H1 (cell line): ENCODE data around the gene SHANK2. TPM values are rescaled to one million over a fixed set of nuclear protein-coding genes. Genes with fewer than 3 reads are reported as not detected.
A peak's percentile ranks its signal among the peaks of the same experiment; 100 is the strongest.

Experiments
- CTCF ChIA-PET: fragments of 300-600 bp; sonication (Branson Sonifier 250); formaldehyde crosslinking; loops from one replicate; lab custom pipeline; 2021; ENCODE audit not compliant: partially characterized antibody; lab: Charles Lee
- POLR2A ChIA-PET: fragments of 300-600 bp; sonication (Branson Sonifier 250); formaldehyde crosslinking; loops from one replicate; lab custom pipeline; 2021; ENCODE audit warnings: inconsistent platforms; ENCODE audit not compliant: partially characterized antibody; lab: Charles Lee
- DNase-seq, 2 experiments: peaks; one replicate each; pipeline versions ENCODE4 v3.0.0 to v3.0.0-alpha.2; 2010 to 2022; ENCODE audit warnings: low spot score in 2 of 2, low read depth in 1 of 2, mixed read lengths in 1 of 2
- FAIRE-seq: peaks from 2 replicates; lab custom pipeline; 2011; peaks lifted over from hg19 to GRCh38; lab: Jason Lieb, UNC
- H2AFZ ChIP-seq: 2 replicates; pipeline ENCODE4 v1.8.1; 2012; ENCODE audit warnings: low read length, inconsistent platforms
- H2AK5ac ChIP-seq: 2 replicates; pipeline ENCODE4 v1.6.1; 2013; ENCODE audit warnings: low read depth, low read length
- H2BK120ac ChIP-seq: replicated peaks from 2 replicates; pipeline ENCODE3; 2013; ENCODE audit warnings: low read depth, low read length, inconsistent platforms
- H2BK12ac ChIP-seq: 2 replicates; pipeline ENCODE4 v1.6.1; 2013; ENCODE audit warnings: low read depth, low read length
- H2BK15ac ChIP-seq: 2 replicates; pipeline ENCODE4 v1.6.1; 2013; ENCODE audit warnings: low read length
- H2BK20ac ChIP-seq: 2 replicates; pipeline ENCODE4 v1.6.1; 2013; ENCODE audit warnings: low read length
- H2BK5ac ChIP-seq: 2 replicates; pipeline ENCODE4 v1.6.1; 2013; ENCODE audit warnings: low read depth, low read length
- H3K14ac ChIP-seq: 2 replicates; pipeline ENCODE4 v1.6.1; 2013; ENCODE audit warnings: inconsistent platforms; ENCODE audit not compliant: insufficient read length
- H3K18ac ChIP-seq: 2 replicates; pipeline ENCODE4 v1.6.1; 2013; ENCODE audit warnings: low read length; ENCODE audit errors: extremely low read depth
- H3K23ac ChIP-seq: 2 replicates; pipeline ENCODE4 v1.6.1; 2013; ENCODE audit warnings: inconsistent platforms; ENCODE audit not compliant: insufficient read length
- H3K23me2 ChIP-seq: 2 replicates; pipeline ENCODE4 v1.6.1; 2013; ENCODE audit warnings: low read depth, low read length
- H3K27ac ChIP-seq: 2 replicates; pipeline ENCODE4 v1.6.1; 2011; ENCODE audit warnings: low read depth, low read length, inconsistent platforms
- H3K27me3 ChIP-seq, 4 experiments: replicated peaks in 1 of 4; 1 replicate in 1 of 4; 2 replicates in 3 of 4; pipeline versions ENCODE4 v1.6.1 to v1.8.1; 2011 to 2013; ENCODE audit warnings: low read length in 3 of 4, mild to moderate bottlenecking in 3 of 4, inconsistent platforms in 2 of 4, mixed read lengths in 2 of 4, moderate library complexity in 1 of 4; ENCODE audit not compliant: control insufficient read depth in 3 of 4, insufficient read depth in 3 of 4; ENCODE audit errors: extremely low read depth in 1 of 4
- H3K36me3 ChIP-seq, 4 experiments: 2 replicates each; pipeline versions ENCODE4 v1.6.1 to v1.8.1; 2011 to 2013; ENCODE audit warnings: mild to moderate bottlenecking in 4 of 4, low read length in 3 of 4, moderate library complexity in 2 of 4, control low read depth in 1 of 4, inconsistent platforms in 1 of 4; ENCODE audit not compliant: insufficient read depth in 4 of 4, control insufficient read depth in 2 of 4
- H3K4ac ChIP-seq: replicated peaks from 2 replicates; pipeline ENCODE3; 2013; ENCODE audit warnings: low read length, low read depth, mixed read lengths, inconsistent platforms; ENCODE audit not compliant: insufficient read length
- H3K4me1 ChIP-seq, 4 experiments: replicated peaks in 1 of 4; 1 replicate in 1 of 4; 2 replicates in 3 of 4; pipeline versions ENCODE4 v1.6.1 to v1.8.1; 2011 to 2013; ENCODE audit warnings: low read length in 3 of 4, inconsistent platforms in 2 of 4, mixed read lengths in 1 of 4; ENCODE audit not compliant: insufficient read depth in 4 of 4, control insufficient read depth in 3 of 4
- H3K4me2 ChIP-seq, 2 experiments: 2 replicates each; pipeline versions ENCODE4 v1.6.1 to v1.8.1; 2011 to 2013; ENCODE audit warnings: low read depth in 2 of 2, low read length in 2 of 2, control low read depth in 1 of 2, inconsistent platforms in 1 of 2, mild to moderate bottlenecking in 1 of 2; ENCODE audit not compliant: insufficient read depth in 1 of 2
- H3K4me3 ChIP-seq, 4 experiments: fragments of 200-600, 300-600 bp in 1 of 4; sonication (generic), shearing (Covaris generic), sonication (Bioruptor Twin) in 1 of 4; 2 replicates each; pipeline versions ENCODE4 v1.5.1 to v1.8.1; 2011 to 2016; ENCODE audit warnings: low read length in 4 of 4, low read depth in 3 of 4, control low read depth in 2 of 4, inconsistent platforms in 2 of 4, mild to moderate bottlenecking in 2 of 4, mixed read lengths in 1 of 4, moderate library complexity in 1 of 4; ENCODE audit not compliant: insufficient read depth in 2 of 4; ENCODE audit errors: extremely low read depth in 1 of 4
- H3K56ac ChIP-seq: replicated peaks from 2 replicates; pipeline ENCODE3; 2013; ENCODE audit warnings: low read depth, mild to moderate bottlenecking, mixed read lengths, low read length, inconsistent platforms; ENCODE audit not compliant: insufficient read length
- H3K79me1 ChIP-seq: 2 replicates; pipeline ENCODE4 v1.6.1; 2013; ENCODE audit warnings: low read depth, low read length, control low read depth
- H3K79me2 ChIP-seq, 2 experiments: 2 replicates each; pipeline versions ENCODE4 v1.6.1 to v1.8.1; 2012 to 2013; ENCODE audit warnings: low read length in 2 of 2, mild to moderate bottlenecking in 2 of 2, inconsistent platforms in 1 of 2; ENCODE audit not compliant: insufficient read depth in 2 of 2, control insufficient read depth in 1 of 2
- H3K9ac ChIP-seq, 4 experiments: replicated peaks in 1 of 4; 1 replicate in 1 of 4; 2 replicates in 3 of 4; pipeline versions ENCODE4 v1.6.1 to v1.8.1; 2011 to 2013; ENCODE audit warnings: low read depth in 3 of 4, low read length in 3 of 4, control low read depth in 2 of 4, mild to moderate bottlenecking in 2 of 4, moderate library complexity in 2 of 4, inconsistent platforms in 1 of 4; ENCODE audit errors: extremely low read depth in 1 of 4
- H3K9me3 ChIP-seq, 2 experiments: 2 replicates each; pipeline versions ENCODE4 v1.6.1 to v1.8.1; 2012 to 2013; ENCODE audit warnings: mild to moderate bottlenecking in 2 of 2, moderate library complexity in 2 of 2, control low read depth in 1 of 2, inconsistent platforms in 1 of 2, low read depth in 1 of 2, low read length in 1 of 2, mixed read lengths in 1 of 2; ENCODE audit not compliant: insufficient read depth in 2 of 2
- H4K20me1 ChIP-seq, 2 experiments: replicated peaks in 1 of 2; 2 replicates each; pipeline versions ENCODE3 to v1.8.1; 2011 to 2013; ENCODE audit warnings: inconsistent platforms in 2 of 2, low read length in 2 of 2, mild to moderate bottlenecking in 1 of 2; ENCODE audit not compliant: insufficient read depth in 2 of 2, control insufficient read depth in 1 of 2
- H4K5ac ChIP-seq: 2 replicates; pipeline ENCODE4 v1.6.1; 2013; ENCODE audit warnings: low read length, low read depth, mixed read lengths, inconsistent platforms; ENCODE audit not compliant: insufficient read length
- H4K8ac ChIP-seq: 2 replicates; pipeline ENCODE4 v1.8.0; 2013; ENCODE audit warnings: mild to moderate bottlenecking, moderate library complexity, low read length, inconsistent platforms; ENCODE audit not compliant: insufficient read depth; ENCODE audit errors: extremely low read depth
- H4K91ac ChIP-seq: replicated peaks from 2 replicates; pipeline ENCODE3; 2013; ENCODE audit warnings: low read length, mixed read lengths, inconsistent platforms; ENCODE audit not compliant: insufficient read length
- ATF2 ChIP-seq: IDR thresholded peaks from 2 replicates; pipeline ENCODE4 v1.6.1; 2012; ENCODE audit warnings: low read length, inconsistent platforms
- CTCF ChIP-seq, 3 experiments: IDR thresholded peaks; 1 replicate in 2 of 3; 2 replicates in 1 of 3; pipeline versions ENCODE4 v1.5.1 to v1.6.1; 2011; ENCODE audit warnings: low read length in 3 of 3, mild to moderate bottlenecking in 3 of 3, inconsistent platforms in 2 of 3, low read depth in 1 of 3, moderate library complexity in 1 of 3; ENCODE audit not compliant: insufficient read depth in 1 of 3; ENCODE audit errors: control extremely low read depth in 1 of 3
- MAX ChIP-seq: IDR thresholded peaks from 2 replicates; pipeline ENCODE4 v1.6.1; 2012; ENCODE audit warnings: inconsistent platforms
- SIRT6 ChIP-seq: IDR thresholded peaks from one replicate; pipeline ENCODE4 v1.7.1; 2012; ENCODE audit warnings: low read length, inconsistent platforms
- SIX5 ChIP-seq: IDR thresholded peaks from 2 replicates; pipeline ENCODE4 v1.6.1; 2011; ENCODE audit warnings: mild to moderate bottlenecking, low read depth, low read length
- WGBS, 2 experiments: shearing (Covaris generic) in 1 of 2; methylation state at CpG; one replicate each; pipeline versions ENCODE4 v1.1.6 to v1.1.7; 2013 to 2015; ENCODE audit warnings: low lambda C conversion rate in 2 of 2, mixed read lengths in 2 of 2, inconsistent platforms in 1 of 2, low coverage in 1 of 2, missing lambda C conversion rate in 1 of 2; ENCODE audit not compliant: insufficient replicate concordance in 2 of 2, insufficient coverage in 1 of 2, insufficient read length in 1 of 2; ENCODE audit errors: extremely low coverage in 1 of 2, missing lambda C conversion rate in 1 of 2; 5-methylcytosine and 5-hydroxymethylcytosine counted together
- polyA plus RNA-seq, 7 experiments: library from polyadenylated mRNA; depleted of rRNA in 3 of 7; stranded (reverse) in 5 of 7; unstranded in 2 of 7; fragments of >200 nt in 5 of 7; fragments of 200-250 nt in 2 of 7; gene quantifications; 1 replicate in 5 of 7; 2 replicates in 1 of 7; 4 replicates in 1 of 7; pipeline versions ENCODE4 v1.2.1 to v1.2.3, GENCODE V29; 2011 to 2013; ENCODE audit warnings: missing spikeins in 2 of 7, mixed read lengths in 2 of 7
- total RNA-seq: library from RNA; stranded (reverse); fragmentation: NEBNext Ultra II Directional; extraction: Animal tissue kit (Norgen Biotek cat#: 25700); gene quantifications from 2 replicates; pipeline ENCODE4 v1.2.1, GENCODE V29; 2021

Gene SHANK2
- total and polyA plus RNA-seq, 2 of the 8 experiments (the other 6 are each of a cell fraction or from before 2014, with no cell fraction given) = 10.1 to 54.2 TPM

GRCh38 chr11:71244116-71244810 is 8.1 kb downstream of the SHANK2 start:
- peak overlapping the region; percentile 55 for H2BK120ac ChIP-seq
- peak overlapping the region; percentile 61; the same call in 1 of the 2 replicates for H2AK5ac ChIP-seq
- peaks cover under 1 to 9% (median 7%) of the 10 kb centered on the region in 4 experiments; a peak in 5 of 8 replicates for H3K36me3 ChIP-seq
- ChIA-PET POLR2A (interaction anchor here (1.0 to 1.9 kb wide), 2 partner anchors 9 to 38 kb away, joined by 3 to 6 read pairs; no protein-coding TSS in a partner anchor), CTCF (interaction anchor here (0.7 to 2.3 kb wide), 7 partner anchors 10 to 131 kb away, joined by 3 to 7 read pairs (median 3); no protein-coding TSS in a partner anchor)
- H3K27ac ChIP-seq = no peak overlapping the region; the same call in 1 of the 2 replicates
- FAIRE-seq (no peak), DNase-seq (no peak)
- peak overlapping the region; percentile 19 for H3K4ac ChIP-seq
- no peak overlapping the region for H4K8ac ChIP-seq
- no peak overlapping the region for H4K5ac ChIP-seq
- H3K56ac ChIP-seq = no peak overlapping the region
- peaks cover 22 to 49% (median 39%) of the 10 kb centered on the region in 4 experiments for H3K4me1 ChIP-seq
- peak overlapping the region; percentile 76; the same call in 1 of the 2 replicates for H2BK5ac ChIP-seq
- 88% methylated on average over 12 of the region's 12 CpGs; no CpG with 5 or more reads in 1 of the 2 experiments for WGBS, 2 experiments
- peak overlapping the region; percentile 97 for H2BK20ac ChIP-seq
- H3K4me2 ChIP-seq = no peak overlapping the region; a peak in 2 of 4 replicates
- peak overlapping the region; percentile 82 for H4K91ac ChIP-seq
- peaks cover 14% of the 10 kb centered on the region for H3K79me1 ChIP-seq
- H3K23ac ChIP-seq = no peak overlapping the region
- H3K14ac ChIP-seq = no peak overlapping the region
- H3K18ac ChIP-seq = peak overlapping the region; percentile 55
- peak overlapping the region; percentile 91; the same call in 1 of the 2 replicates for H2BK12ac ChIP-seq
- H3K4me3 ChIP-seq = no peak overlapping the region
- H2BK15ac ChIP-seq = peak overlapping the region; percentile 10
- H3K23me2 ChIP-seq = peaks cover 10% of the 10 kb centered on the region; the same call in 1 of the 2 replicates
- peaks cover 9 to 75% of the 10 kb centered on the region in 2 experiments for H3K79me2 ChIP-seq
- H2AFZ ChIP-seq = no peak overlapping the region
- H3K27me3 ChIP-seq = no peaks in the 10 kb centered on the region
- H3K9me3 ChIP-seq = no peaks in the 10 kb centered on the region
- H4K20me1 ChIP-seq = peaks cover 3 to 4% of the 10 kb centered on the region in 2 experiments
- TF ChIP-seq MAX (no peak), ATF2 (no peak), SIRT6 (no peak), SIX5 (no peak), CTCF (IDR thresholded peaks at IDR 0.05; ENCODE audit: control extremely low read depth in 1 of 3, insufficient read depth in 1 of 3, low read depth in 1 of 3, low read length in 3 of 3) (no peak)
- TF ChIP-seq, all 59 proteins: peak for 0
- H3K9ac ChIP-seq = no peak overlapping the region; a peak in 1 of 7 replicates
